ENCODE measurements around the gene DNAJC5.

DNAJC5 gene

DNA sequence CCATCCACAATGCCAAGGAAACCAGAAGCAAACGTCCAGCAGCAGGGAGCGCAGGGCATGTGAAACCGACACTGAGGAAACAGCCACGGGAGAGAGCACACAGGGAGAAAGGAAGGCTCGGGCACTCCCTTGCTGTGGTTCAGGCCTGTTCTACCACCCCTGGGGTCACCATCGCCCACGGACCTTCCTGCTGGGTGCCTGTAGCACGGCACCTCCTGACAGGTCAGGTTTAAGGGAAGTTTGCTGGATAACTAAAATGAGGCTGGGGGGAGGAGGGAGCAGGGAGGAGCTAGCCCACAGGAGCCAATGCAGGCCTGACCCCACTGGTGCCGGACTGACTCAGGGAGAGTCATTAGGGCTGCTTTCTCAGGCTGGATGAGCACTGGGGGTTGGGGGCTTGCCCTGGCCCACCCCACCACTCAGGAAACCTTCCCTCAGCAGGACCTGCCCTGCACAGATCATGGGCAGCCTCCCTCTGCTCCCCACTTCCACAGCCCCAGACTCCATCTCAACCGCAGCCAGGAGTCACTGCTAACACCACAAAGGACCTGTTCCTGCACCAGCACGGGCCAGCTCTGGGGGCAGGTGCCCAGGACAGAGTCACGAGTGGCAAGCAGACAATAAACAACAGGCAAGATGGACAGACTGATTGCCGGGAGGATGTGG, 59.0 kb downstream of the DNAJC5 start:
- Histone ChIP-seq H3K9ac (ENCODE audit: low read depth, low read length, poor library complexity) (peak overlapping the region; percentile 64), H2AFZ (ENCODE audit: low read length) (no peak overlapping the region), H3K18ac (ENCODE audit: low read length) (no peak overlapping the region), H3K36me3 (replicated peaks in 1 of 2; ENCODE audit: control insufficient read depth in 2 of 2, insufficient read depth in 2 of 2, low read length in 2 of 2) (peaks cover 7 to 29% of the 10 kb centered on the region in 2 donors), H2BK120ac (ENCODE audit: low read depth, low read length) (no peak overlapping the region), H4K91ac (ENCODE audit: low read depth, low read length, poor library complexity) (no peak overlapping the region), H3K27me3 (ENCODE audit: control insufficient read depth in 3 of 3, insufficient read depth in 3 of 3, low read depth in 1 of 3, low read length in 3 of 3) (no peaks in the 10 kb centered on the region), H4K8ac (ENCODE audit: low read depth, low read length) (no peak overlapping the region), H2BK5ac (ENCODE audit: low read length) (no peak overlapping the region), H2BK15ac (ENCODE audit: low read length) (peak overlapping the region; percentile 30), H3K14ac (ENCODE audit: low read length) (no peak overlapping the region), H2AK5ac (ENCODE audit: low read depth, low read length) (no peak overlapping the region), H3K79me1 (ENCODE audit: low read depth, low read length) (peaks cover 31% of the 10 kb centered on the region), H3K23ac (ENCODE audit: low read depth, low read length, poor library complexity) (peak overlapping the region; percentile 1), H3K9me3 (replicated peaks in 1 of 2; ENCODE audit: control insufficient read depth in 2 of 2, insufficient read depth in 1 of 2, low read depth in 1 of 2, low read length in 2 of 2) (no peaks in the 10 kb centered on the region), H3K4ac (ENCODE audit: low read length) (no peak overlapping the region), H2BK12ac (ENCODE audit: low read length) (no peak overlapping the region), H3K4me2 (ENCODE audit: insufficient read depth, low read length, poor library complexity, severe bottlenecking) (no peak overlapping the region), H3K27ac (replicated peaks; ENCODE audit: low read length) (no peak overlapping the region), H3K4me1 (ENCODE audit: control insufficient read depth in 2 of 2, insufficient read depth in 1 of 2, low read depth in 1 of 2, low read length in 2 of 2) (peaks cover 30 to 33% of the 10 kb centered on the region in 2 donors), H3K4me3 (ENCODE audit: low read length in 2 of 2) (peak overlapping the region; percentile 49 to 85)
- DNase-seq (ENCODE audit: low spot score) = no peak
- no CpG with 5 or more reads among the region's 13 CpGs for WGBS, 2 donors (ENCODE audit: extremely low coverage in 2 of 2, insufficient read length in 2 of 2, insufficient replicate concordance in 1 of 2)

DNA sequence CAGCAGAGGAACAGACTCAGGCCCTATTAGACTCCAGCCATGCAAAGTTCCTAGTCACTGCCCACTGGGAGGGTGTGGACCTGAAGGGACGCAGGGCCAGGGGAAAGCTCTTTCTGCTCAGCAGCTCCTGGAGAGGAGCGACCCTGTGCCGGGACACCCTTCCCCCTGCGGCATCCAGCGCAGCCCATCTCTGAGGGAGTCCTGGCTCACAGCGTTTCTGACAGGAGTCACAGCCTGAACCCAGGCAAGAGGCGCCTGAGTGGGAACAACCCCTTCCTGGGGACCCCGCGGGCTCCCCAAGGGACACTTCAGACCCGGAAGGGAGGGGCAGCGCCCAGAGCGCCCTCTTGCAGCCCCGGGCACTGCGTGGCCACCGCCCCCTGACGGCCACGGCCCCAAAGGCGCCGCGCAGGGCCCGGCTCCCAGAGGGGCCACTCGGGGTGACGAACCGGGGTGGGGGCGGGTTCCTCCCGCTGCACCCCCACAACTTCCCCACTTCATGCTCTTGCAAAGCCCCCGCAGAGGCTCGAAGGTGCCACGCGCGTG, 60.4 kb downstream of the DNAJC5 start:
- H2BK12ac ChIP-seq (ENCODE audit: low read length) = peak overlapping the region; percentile 58
- WGBS, 2 donors (ENCODE audit: extremely low coverage in 2 of 2, insufficient read length in 2 of 2, insufficient replicate concordance in 1 of 2) = no CpG with 5 or more reads among the region's 31 CpGs
- peaks cover 31% of the 10 kb centered on the region for H3K79me1 ChIP-seq (ENCODE audit: low read depth, low read length)
- H2BK5ac ChIP-seq (ENCODE audit: low read length) = peak overlapping the region; percentile 97
- H3K4me3 ChIP-seq (ENCODE audit: low read length in 2 of 2) = peak overlapping the region; percentile 85 to 96
- H3K4me1 ChIP-seq (ENCODE audit: control insufficient read depth in 2 of 2, insufficient read depth in 1 of 2, low read depth in 1 of 2, low read length in 2 of 2) = peaks cover 24 to 27% of the 10 kb centered on the region in 2 donors
- peak overlapping the region; percentile 84 for H2BK15ac ChIP-seq (ENCODE audit: low read length)
- H2AFZ ChIP-seq (ENCODE audit: low read length) = peak overlapping the region; percentile 95
- H3K14ac ChIP-seq (ENCODE audit: low read length) = peak overlapping the region; percentile 97
- H3K4me2 ChIP-seq (ENCODE audit: insufficient read depth, low read length, poor library complexity, severe bottlenecking) = peak overlapping the region; percentile 83
- peak overlapping the region; percentile 97 for H3K23ac ChIP-seq (ENCODE audit: low read depth, low read length, poor library complexity)
- no peaks in the 10 kb centered on the region for H3K9me3 ChIP-seq (replicated peaks in 1 of 2; ENCODE audit: control insufficient read depth in 2 of 2, insufficient read depth in 1 of 2, low read depth in 1 of 2, low read length in 2 of 2)
- H3K36me3 ChIP-seq (replicated peaks in 1 of 2; ENCODE audit: control insufficient read depth in 2 of 2, insufficient read depth in 2 of 2, low read length in 2 of 2) = peaks cover 13 to 37% of the 10 kb centered on the region in 2 donors
- no peak overlapping the region for H3K27ac ChIP-seq (replicated peaks; ENCODE audit: low read length)
- peak overlapping the region; percentile 89 for H3K4ac ChIP-seq (ENCODE audit: low read length)
- H3K18ac ChIP-seq (ENCODE audit: low read length) = peak overlapping the region; percentile 99
- no peak for DNase-seq (ENCODE audit: low spot score)
- no peak overlapping the region for H2BK120ac ChIP-seq (ENCODE audit: low read depth, low read length)
- peak overlapping the region; percentile 99 for H2AK5ac ChIP-seq (ENCODE audit: low read depth, low read length)
- H3K27me3 ChIP-seq (ENCODE audit: control insufficient read depth in 3 of 3, insufficient read depth in 3 of 3, low read depth in 1 of 3, low read length in 3 of 3) = no peaks in the 10 kb centered on the region
- H4K8ac ChIP-seq (ENCODE audit: low read depth, low read length) = no peak overlapping the region
- peak overlapping the region; percentile 100 for H3K9ac ChIP-seq (ENCODE audit: low read depth, low read length, poor library complexity)
- H4K91ac ChIP-seq (ENCODE audit: low read depth, low read length, poor library complexity) = no peak overlapping the region

DNA sequence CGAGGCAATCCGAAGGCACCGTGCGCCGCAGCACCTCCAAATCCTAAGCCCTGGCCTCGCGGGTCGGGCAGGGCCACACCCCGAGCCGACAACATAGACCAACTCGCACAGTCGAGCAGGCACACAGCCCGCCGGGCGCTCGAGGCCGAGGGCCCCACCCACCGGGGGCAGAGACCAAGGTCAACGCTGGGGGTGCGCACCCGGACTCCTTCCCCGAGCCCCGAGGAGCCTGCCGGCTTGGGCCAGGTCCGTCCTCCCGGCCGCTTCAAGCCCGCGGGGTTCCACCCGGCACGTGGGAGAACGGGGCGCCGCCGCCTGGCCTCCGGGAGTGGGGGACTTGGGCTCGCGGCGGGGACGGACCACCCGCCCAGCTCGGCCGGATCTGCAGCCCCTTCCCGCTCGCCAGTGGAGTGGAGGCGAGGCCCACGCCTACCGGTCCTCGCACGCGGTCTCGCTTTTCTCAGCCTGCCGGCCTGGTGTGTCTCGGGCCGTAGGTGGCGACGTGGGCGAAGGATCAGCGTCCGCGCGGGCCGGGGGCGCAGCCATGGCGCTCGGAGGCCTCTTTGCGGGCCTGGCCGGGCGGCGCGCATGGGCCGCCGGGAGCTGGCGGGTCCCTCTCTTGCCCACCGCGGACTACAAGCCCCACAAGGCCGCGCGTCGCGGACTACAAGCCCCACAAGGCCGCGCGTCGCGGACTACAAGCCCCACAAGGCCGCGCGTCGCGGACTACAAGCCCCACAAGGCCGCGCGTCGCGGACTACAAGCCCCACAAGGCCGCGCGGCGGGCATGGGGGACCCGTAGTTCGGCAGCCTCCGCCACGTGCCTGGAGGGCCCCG, 61.1 kb downstream of the DNAJC5 start, which contains the start of gene UCKL1:
UCKL1 (minus strand) TSS at position 590 of the 837 bp plus-strand sequence; CDS start at position 546, 44 bp downstream.
- H3K4ac ChIP-seq (ENCODE audit: low read length) = peak within 1 kb of the TSS; percentile 89
- H2AK5ac ChIP-seq (ENCODE audit: low read depth, low read length) = peak within 1 kb of the TSS; percentile 99
- H2BK12ac ChIP-seq (ENCODE audit: low read length) = peak within 1 kb of the TSS; percentile 58
- peak within 1 kb of the TSS; percentile 100 for H3K9ac ChIP-seq (ENCODE audit: low read depth, low read length, poor library complexity)
- peak within 1 kb of the TSS; percentile 84 for H2BK15ac ChIP-seq (ENCODE audit: low read length)
- H3K4me2 ChIP-seq (ENCODE audit: insufficient read depth, low read length, poor library complexity, severe bottlenecking) = peak within 1 kb of the TSS; percentile 83
- H3K18ac ChIP-seq (ENCODE audit: low read length) = peak within 1 kb of the TSS; percentile 99
- H2BK120ac ChIP-seq (ENCODE audit: low read depth, low read length) = no peak within 1 kb of the TSS
- H3K27ac ChIP-seq (replicated peaks; ENCODE audit: low read length) = peak within 1 kb of the TSS; percentile 15
- peak; percentile 87 for DNase-seq (ENCODE audit: low spot score)
- peak within 1 kb of the TSS; percentile 85 to 96 for H3K4me3 ChIP-seq (ENCODE audit: low read length in 2 of 2)
- peak within 1 kb of the TSS; percentile 48 for H4K8ac ChIP-seq (ENCODE audit: low read depth, low read length)
- peak within 1 kb of the TSS; percentile 97 for H3K14ac ChIP-seq (ENCODE audit: low read length)
- H2AFZ ChIP-seq (ENCODE audit: low read length) = peak within 1 kb of the TSS; percentile 95
- peaks cover 31% of the 10 kb centered on the region for H3K79me1 ChIP-seq (ENCODE audit: low read depth, low read length)
- H3K9me3 ChIP-seq (replicated peaks in 1 of 2; ENCODE audit: control insufficient read depth in 2 of 2, insufficient read depth in 1 of 2, low read depth in 1 of 2, low read length in 2 of 2) = no peaks in the 10 kb centered on the region
- peak within 1 kb of the TSS; percentile 97 for H2BK5ac ChIP-seq (ENCODE audit: low read length)
- no peak within 1 kb of the TSS for H4K91ac ChIP-seq (ENCODE audit: low read depth, low read length, poor library complexity)
- H3K23ac ChIP-seq (ENCODE audit: low read depth, low read length, poor library complexity) = peak within 1 kb of the TSS; percentile 97
- peaks cover 13 to 39% of the 10 kb centered on the region in 2 donors for H3K36me3 ChIP-seq (replicated peaks in 1 of 2; ENCODE audit: control insufficient read depth in 2 of 2, insufficient read depth in 2 of 2, low read length in 2 of 2)
- H3K4me1 ChIP-seq (ENCODE audit: control insufficient read depth in 2 of 2, insufficient read depth in 1 of 2, low read depth in 1 of 2, low read length in 2 of 2) = peaks cover 24 to 27% of the 10 kb centered on the region in 2 donors
- H3K27me3 ChIP-seq (ENCODE audit: control insufficient read depth in 3 of 3, insufficient read depth in 3 of 3, low read depth in 1 of 3, low read length in 3 of 3) = no peaks in the 10 kb centered on the region
- WGBS, 2 donors (ENCODE audit: extremely low coverage in 2 of 2, insufficient read length in 2 of 2, insufficient replicate concordance in 1 of 2) = no CpG with 5 or more reads among the region's 105 CpGs

DNA sequence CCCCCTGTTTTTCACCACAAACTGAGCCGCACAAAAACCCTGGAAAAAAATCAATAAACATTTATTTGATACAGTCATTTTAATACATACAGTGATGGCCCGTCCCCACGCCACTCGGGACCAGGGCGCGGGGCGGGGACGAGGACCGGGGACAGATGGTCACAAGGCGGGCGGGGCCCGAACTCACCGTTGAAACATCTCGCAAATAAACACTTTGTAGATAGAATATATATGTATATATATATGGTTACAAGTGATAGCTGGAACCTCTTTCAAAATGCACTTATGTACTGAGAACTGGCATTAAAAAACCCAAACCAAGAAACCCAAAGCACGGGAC, 61.7 kb downstream of the DNAJC5 start:
- Histone ChIP-seq H3K4me3 (ENCODE audit: low read length in 2 of 2) (peak overlapping the region in 1 of 2 donors; percentile 77), H2BK15ac (ENCODE audit: low read length) (no peak overlapping the region), H2AFZ (ENCODE audit: low read length) (peak overlapping the region; percentile 58), H2AK5ac (ENCODE audit: low read depth, low read length) (no peak overlapping the region), H3K9ac (ENCODE audit: low read depth, low read length, poor library complexity) (no peak overlapping the region), H3K9me3 (replicated peaks in 1 of 2; ENCODE audit: control insufficient read depth in 2 of 2, insufficient read depth in 1 of 2, low read depth in 1 of 2, low read length in 2 of 2) (no peaks in the 10 kb centered on the region), H3K4me1 (ENCODE audit: control insufficient read depth in 2 of 2, insufficient read depth in 1 of 2, low read depth in 1 of 2, low read length in 2 of 2) (peaks cover 24 to 27% of the 10 kb centered on the region in 2 donors), H2BK12ac (ENCODE audit: low read length) (no peak overlapping the region), H2BK5ac (ENCODE audit: low read length) (peak overlapping the region; percentile 82), H3K36me3 (replicated peaks in 1 of 2; ENCODE audit: control insufficient read depth in 2 of 2, insufficient read depth in 2 of 2, low read length in 2 of 2) (peaks cover 19 to 45% of the 10 kb centered on the region in 2 donors), H3K18ac (ENCODE audit: low read length) (no peak overlapping the region), H3K23ac (ENCODE audit: low read depth, low read length, poor library complexity) (no peak overlapping the region), H3K14ac (ENCODE audit: low read length) (no peak overlapping the region), H3K27ac (replicated peaks; ENCODE audit: low read length) (no peak overlapping the region), H3K27me3 (ENCODE audit: control insufficient read depth in 3 of 3, insufficient read depth in 3 of 3, low read depth in 1 of 3, low read length in 3 of 3) (no peaks in the 10 kb centered on the region), H4K8ac (ENCODE audit: low read depth, low read length) (no peak overlapping the region), H3K79me1 (ENCODE audit: low read depth, low read length) (peaks cover 31% of the 10 kb centered on the region), H2BK120ac (ENCODE audit: low read depth, low read length) (no peak overlapping the region), H4K91ac (ENCODE audit: low read depth, low read length, poor library complexity) (no peak overlapping the region), H3K4me2 (ENCODE audit: insufficient read depth, low read length, poor library complexity, severe bottlenecking) (peak overlapping the region; percentile 78), H3K4ac (ENCODE audit: low read length) (no peak overlapping the region)
- no CpG with 5 or more reads among the region's 15 CpGs for WGBS, 2 donors (ENCODE audit: extremely low coverage in 2 of 2, insufficient read length in 2 of 2, insufficient replicate concordance in 1 of 2)
- no peak for DNase-seq (ENCODE audit: low spot score)
